CD14-positive monocyte (primary cell): ENCODE results near the gene KIF27. TPM values are rescaled to one million over a fixed set of nuclear protein-coding genes. Genes with fewer than 3 reads are reported as not detected.
"Not testable (repeated sequence)": the region's sequence is repeated elsewhere in the genome, so short reads cannot be mapped to it uniquely, and the experiment has no call there.

Experiments used
- DNase-seq, 3 donors: peaks; one replicate each; pipeline ENCODE4 v3.0.0-alpha.2; 2011 to 2022
- H2AFZ ChIP-seq: 2 replicates; pipeline ENCODE4 v1.6.0; 2012; ENCODE audit warnings: mild to moderate bottlenecking, low read depth, low read length, inconsistent platforms; ENCODE audit not compliant: insufficient read depth, poor library complexity, severe bottlenecking
- H3K27ac ChIP-seq, 2 donors: 1 replicate in 1 of 2; 2 replicates in 1 of 2; pipeline ENCODE4 v1.5.1; 2012 to 2013; ENCODE audit warnings: low read length in 2 of 2, control low read depth in 1 of 2, inconsistent platforms in 1 of 2, low read depth in 1 of 2, mild to moderate bottlenecking in 1 of 2
- H3K27me3 ChIP-seq, 2 donors: one replicate each; pipeline versions ENCODE4 v1.6.0 to v1.6.1; 2011 to 2013; ENCODE audit warnings: low read length in 2 of 2; ENCODE audit not compliant: control insufficient read depth in 2 of 2, insufficient read depth in 2 of 2
- H3K36me3 ChIP-seq, 2 donors: replicated peaks in 1 of 2; 1 replicate in 1 of 2; 2 replicates in 1 of 2; pipeline versions ENCODE4 v1.5.1 to v1.6.1; 2012 to 2013; ENCODE audit warnings: low read length in 2 of 2, control low read depth in 1 of 2, inconsistent platforms in 1 of 2, mild to moderate bottlenecking in 1 of 2; ENCODE audit not compliant: insufficient read depth in 2 of 2, control insufficient read depth in 1 of 2
- H3K4me1 ChIP-seq, 2 donors: 1 replicate in 1 of 2; 2 replicates in 1 of 2; pipeline versions ENCODE4 v1.5.1 to v1.6.1; 2012 to 2013; ENCODE audit warnings: low read length in 2 of 2, control low read depth in 1 of 2, inconsistent platforms in 1 of 2, mild to moderate bottlenecking in 1 of 2, moderate library complexity in 1 of 2; ENCODE audit not compliant: insufficient read depth in 2 of 2, control insufficient read depth in 1 of 2
- H3K4me2 ChIP-seq: replicated peaks from 2 replicates; pipeline ENCODE3; 2012; ENCODE audit warnings: low read length, moderate library complexity, mild to moderate bottlenecking; ENCODE audit not compliant: poor library complexity, severe bottlenecking; ENCODE audit errors: extremely low read depth
- H3K4me3 ChIP-seq, 3 experiments: fragments of 200-600 bp in 1 of 3; sonication (generic) in 1 of 3; replicated peaks in 1 of 3; 1 replicate in 2 of 3; 2 replicates in 1 of 3; pipeline ENCODE4 v1.5.1; 2011 to 2013; ENCODE audit warnings: low read length in 3 of 3, mild to moderate bottlenecking in 3 of 3, control low read depth in 2 of 3, low read depth in 2 of 3, inconsistent platforms in 1 of 3, moderate library complexity in 1 of 3
- H3K79me2 ChIP-seq: 2 replicates; pipeline ENCODE4 v1.6.0; 2012; ENCODE audit warnings: mild to moderate bottlenecking, control low read depth, inconsistent platforms, low read length, moderate library complexity; ENCODE audit not compliant: insufficient read depth
- H3K9ac ChIP-seq: 2 replicates; pipeline ENCODE4 v1.6.0; 2017; ENCODE audit warnings: low read length, mild to moderate bottlenecking; ENCODE audit not compliant: insufficient read depth, poor library complexity, severe bottlenecking
- H3K9me3 ChIP-seq, 2 donors: replicated peaks in 1 of 2; 1 replicate in 1 of 2; 2 replicates in 1 of 2; pipeline versions ENCODE4 v1.5.1 to v1.6.1; 2012 to 2013; ENCODE audit warnings: low read length in 2 of 2, control low read depth in 1 of 2; ENCODE audit not compliant: control insufficient read depth in 1 of 2, insufficient read depth in 1 of 2
- H4K20me1 ChIP-seq: 2 replicates; pipeline ENCODE4 v1.6.0; 2012; ENCODE audit warnings: mild to moderate bottlenecking, low read length, control low read depth, moderate library complexity; ENCODE audit not compliant: insufficient read depth
- H3K27ac Mint-ChIP-seq, 7 donors: one replicate each; pipeline ENCODE4 v1.8.0; 2020; ENCODE audit warnings: mild to moderate bottlenecking in 7 of 7, mixed read lengths in 7 of 7, moderate library complexity in 6 of 7, inconsistent platforms in 2 of 7
- H3K27me3 Mint-ChIP-seq, 3 donors: one replicate each; pipeline ENCODE4 v1.8.0; 2021 to 2022; ENCODE audit warnings: low read depth in 3 of 3, mild to moderate bottlenecking in 3 of 3, mixed read lengths in 3 of 3, moderate library complexity in 3 of 3, inconsistent platforms in 1 of 3
- H3K36me3 Mint-ChIP-seq, 2 donors: one replicate each; pipeline ENCODE4 v1.8.0; 2020; ENCODE audit warnings: mixed read lengths in 2 of 2, inconsistent platforms in 1 of 2, mild to moderate bottlenecking in 1 of 2
- H3K4me1 Mint-ChIP-seq: one replicate; pipeline ENCODE4 v1.8.0; 2020; ENCODE audit warnings: mild to moderate bottlenecking, mixed read lengths
- H3K4me3 Mint-ChIP-seq, 2 donors: one replicate each; pipeline ENCODE4 v1.8.0; 2020; ENCODE audit warnings: mild to moderate bottlenecking in 2 of 2, mixed read lengths in 2 of 2, moderate library complexity in 1 of 2
- H3K9me3 Mint-ChIP-seq, 7 donors: one replicate each; pipeline ENCODE4 v1.8.0; 2020 to 2022; ENCODE audit warnings: mixed read lengths in 7 of 7, mild to moderate bottlenecking in 6 of 7, moderate library complexity in 6 of 7, inconsistent platforms in 2 of 7
- whole genome bisulfite sequencing: methylation state at CpG from one replicate; pipeline ENCODE4 v1.1.5; 2013; ENCODE audit warnings: missing lambda C conversion rate; ENCODE audit not compliant: insufficient coverage; 5-methylcytosine and 5-hydroxymethylcytosine counted together
- intact Hi-C, 2 donors: fragments of 100-400 bp; cut with micrococcal nuclease; formaldehyde crosslinking; loops; one replicate each; pipeline versions ENCODE4 v1.15.0 to v1.15.1; 2023
- polyA plus RNA-seq, 3 donors: library from polyadenylated mRNA; depleted of rRNA in 1 of 3; unstranded in 2 of 3; stranded (reverse) in 1 of 3; fragments of 300-500 nt in 2 of 3; fragments of >200 nt in 1 of 3; fragmentation: Illumina TruSeq in 2 of 3; gene quantifications; 1 replicate in 2 of 3; 2 replicates in 1 of 3; pipeline ENCODE4 v1.2.3, GENCODE V29; 2012 to 2021

KIF27 gene
- polyA plus RNA-seq, 3 donors = 0.58 to 1.3 (median 1.1) TPM

DNA sequence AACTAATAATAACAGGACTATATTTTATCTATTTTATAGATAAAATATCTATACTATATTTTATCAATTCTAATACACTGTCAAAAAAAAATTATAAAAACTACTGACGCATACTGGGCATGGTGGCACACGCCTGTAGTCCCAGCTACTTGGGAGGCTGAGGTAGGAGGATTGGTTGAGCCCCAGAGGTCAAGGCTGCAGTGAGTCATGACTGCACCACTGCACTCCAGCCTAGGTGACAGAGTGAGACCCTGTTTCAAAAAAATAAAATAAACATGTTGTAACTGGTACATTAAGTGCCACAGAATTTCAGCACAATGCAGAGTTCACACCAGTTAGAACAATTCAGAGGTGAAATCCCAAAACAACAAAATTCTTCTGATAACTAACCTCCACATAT is 34.7 kb downstream of the KIF27 start:
- H3K4me1 ChIP-seq, H3K36me3 ChIP-seq, H4K20me1 ChIP-seq, H3K27ac ChIP-seq, H2AFZ ChIP-seq, H3K27me3 Mint-ChIP-seq, H3K79me2 ChIP-seq, H3K4me1 Mint-ChIP-seq, H3K9me3 Mint-ChIP-seq, DNase-seq, H3K9ac ChIP-seq, H3K4me3 ChIP-seq, H3K27me3 ChIP-seq, H3K27ac Mint-ChIP-seq, H3K9me3 ChIP-seq, intact Hi-C loops, H3K4me2 ChIP-seq, H3K4me3 Mint-ChIP-seq: not testable (repeated sequence)
- WGBS = 100% methylated on average over 1 of the region's 2 CpGs
- H3K36me3 Mint-ChIP-seq = peaks cover 10 to 11% of the 10 kb centered on the region in 2 donors

DNA sequence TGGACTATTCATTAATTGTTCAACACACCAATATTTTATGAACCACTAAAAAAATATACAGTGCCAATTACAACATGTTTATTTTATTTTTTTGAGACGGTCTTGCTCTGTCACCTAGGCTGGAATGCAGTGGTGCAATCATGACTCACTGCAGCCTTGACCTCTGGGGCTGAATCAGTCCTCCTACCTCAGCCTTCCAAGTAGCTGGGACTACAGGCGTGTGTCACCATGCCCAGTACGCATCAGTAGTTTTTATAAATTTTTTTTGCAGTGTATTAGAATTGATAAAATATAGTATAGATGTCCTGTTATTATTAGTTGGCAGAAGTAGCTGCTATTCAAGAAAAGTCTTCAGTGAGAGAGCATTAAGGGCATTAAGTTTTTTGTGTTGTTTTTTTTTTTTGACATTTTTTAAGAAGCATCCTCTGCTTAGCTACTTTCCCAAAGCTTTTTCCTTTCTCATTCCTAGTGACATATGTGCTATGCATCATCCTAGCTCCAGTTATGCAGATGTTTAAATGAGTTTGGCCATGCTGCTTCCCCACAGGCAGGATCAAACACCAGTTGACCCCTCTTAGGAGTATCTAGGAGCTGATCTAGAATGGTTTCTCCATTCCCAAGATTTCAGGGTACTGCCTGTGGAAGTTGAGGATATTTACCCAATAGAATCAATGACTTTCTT is 35.5 kb downstream of the KIF27 start:
- H3K27ac ChIP-seq, H3K27me3 Mint-ChIP-seq, H3K36me3 ChIP-seq, H3K79me2 ChIP-seq, H3K27me3 ChIP-seq, H3K9me3 ChIP-seq, H3K9me3 Mint-ChIP-seq, intact Hi-C loops, H3K4me3 Mint-ChIP-seq, H3K9ac ChIP-seq, H3K4me2 ChIP-seq, H3K4me1 Mint-ChIP-seq, H3K4me3 ChIP-seq, H3K4me1 ChIP-seq, H4K20me1 ChIP-seq, H3K27ac Mint-ChIP-seq, H2AFZ ChIP-seq: not testable (repeated sequence)
- WGBS = 100% methylated on average over 1 of the region's 3 CpGs
- peak in 1 of 3 donors; percentile 16 for DNase-seq
- peaks cover 10 to 11% of the 10 kb centered on the region in 2 donors for H3K36me3 Mint-ChIP-seq

DNA sequence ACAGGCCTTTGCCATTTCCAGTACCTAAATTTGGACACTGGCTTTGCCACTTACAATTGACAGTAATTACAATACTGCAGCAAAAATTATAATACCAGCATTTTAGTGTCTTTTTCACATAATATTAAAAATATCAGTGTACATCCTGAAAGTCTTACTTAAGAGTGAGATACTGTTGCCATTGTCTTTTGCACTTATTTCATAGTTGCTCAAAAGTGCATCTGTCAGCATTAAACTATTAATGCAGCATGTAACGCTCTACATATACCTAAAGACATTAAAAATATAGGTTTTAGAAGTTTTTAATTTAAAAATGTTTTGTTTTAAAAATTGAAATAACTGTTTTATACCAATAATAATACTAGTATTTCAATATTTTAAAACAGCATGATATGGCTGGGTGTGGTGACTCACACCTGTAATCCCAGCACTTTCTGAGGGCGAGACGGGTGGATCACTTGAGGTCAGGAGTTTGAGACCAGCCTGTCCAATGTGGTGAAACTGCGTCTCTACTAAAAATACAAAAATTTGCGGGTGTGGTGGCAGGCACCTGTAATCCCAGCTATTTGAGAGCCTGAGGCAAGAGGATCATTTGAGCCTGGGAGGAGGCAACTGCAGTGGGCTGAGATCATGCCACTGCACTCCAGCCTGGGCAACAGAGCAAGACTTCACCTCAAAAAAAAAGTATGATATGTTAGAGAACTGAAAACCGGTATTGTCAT is 39.4 kb downstream of the KIF27 start:
- H3K36me3 Mint-ChIP-seq, H3K27me3 Mint-ChIP-seq, intact Hi-C loops, H3K9ac ChIP-seq, H3K4me1 ChIP-seq, H3K27me3 ChIP-seq, H3K36me3 ChIP-seq, H3K9me3 ChIP-seq, H3K4me1 Mint-ChIP-seq, H3K4me3 ChIP-seq, H3K4me2 ChIP-seq, H3K4me3 Mint-ChIP-seq, H3K27ac Mint-ChIP-seq, H3K27ac ChIP-seq, H4K20me1 ChIP-seq, H3K79me2 ChIP-seq, H3K9me3 Mint-ChIP-seq, H2AFZ ChIP-seq, DNase-seq: not testable (repeated sequence)
- WGBS = no CpG with 5 or more reads among the region's 6 CpGs

DNA sequence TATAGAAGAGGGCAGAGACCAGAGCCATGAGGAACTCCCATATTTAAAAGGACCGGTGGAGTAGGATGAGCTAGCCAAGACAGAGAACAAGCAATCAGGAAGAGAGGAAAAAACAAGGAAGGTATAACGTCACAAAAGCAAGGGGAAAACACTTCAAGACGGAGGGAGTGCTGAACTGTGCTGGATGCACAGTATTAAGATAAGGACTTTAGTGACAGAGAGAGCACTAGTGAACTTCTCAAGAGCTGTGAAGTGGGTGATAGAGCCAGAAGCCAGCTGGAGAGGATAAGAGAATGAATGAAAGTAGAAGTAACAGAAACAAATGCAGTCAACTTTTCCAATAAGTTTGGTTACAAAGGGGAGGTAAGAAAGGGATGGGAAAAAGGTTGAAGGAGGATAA is 45.7 kb downstream of the KIF27 start:
- DNase-seq, H2AFZ ChIP-seq, H3K27me3 Mint-ChIP-seq, H3K27me3 ChIP-seq, H3K27ac Mint-ChIP-seq, H3K4me1 ChIP-seq, H3K4me1 Mint-ChIP-seq, H3K27ac ChIP-seq, H3K9me3 Mint-ChIP-seq, intact Hi-C loops, H3K4me2 ChIP-seq, H3K36me3 ChIP-seq, H3K36me3 Mint-ChIP-seq, H4K20me1 ChIP-seq, H3K4me3 ChIP-seq, H3K79me2 ChIP-seq, H3K9me3 ChIP-seq, H3K4me3 Mint-ChIP-seq, H3K9ac ChIP-seq: not testable (repeated sequence)
- WGBS = 97% methylated on average over 3 of the region's 3 CpGs
